Midbrain (tissue), 1 donor: ENCODE data around the gene CNOT10.
"Not testable (repeated sequence)": the region's sequence is repeated elsewhere in the genome, so short reads cannot be mapped to it uniquely, and the experiment has no call there.

Experiments
- DNase-seq: peaks from one replicate; lab custom pipeline; 2025; lab: John Stamatoyannopoulos, UW

CNOT10 gene

GRCh38 chr3:32684800-32685542 is at the start of gene CNOT10:
Gene CNOT10, plus strand, starts transcription at chr3:32685188. Its CDS starts 273 bp downstream, at chr3:32685461.
- DNase-seq = peak; percentile 96

GRCh38 chr3:32640939-32641338 is 44.0 kb upstream of the CNOT10 start:
- no peak for DNase-seq

GRCh38 chr3:32641356-32641755 is 43.6 kb upstream of the CNOT10 start:
- DNase-seq = no peak

- no peak for DNase-seq
Observed at GRCh38 chr3:32643354-32643753, 41.6 kb upstream of the CNOT10 start.

GRCh38 chr3:32643816-32644215 is 41.2 kb upstream of the CNOT10 start:
- no peak for DNase-seq

- no peak for DNase-seq
Observed at GRCh38 chr3:32644380-32644779, 40.6 kb upstream of the CNOT10 start.

- no peak for DNase-seq
Observed at GRCh38 chr3:32646761-32647160, 38.2 kb upstream of the CNOT10 start.

GRCh38 chr3:32652337-32653100 is 32.5 kb upstream of the CNOT10 start:
- not testable (repeated sequence) for DNase-seq

- no peak for DNase-seq
Observed at GRCh38 chr3:32655167-32655566, 29.8 kb upstream of the CNOT10 start.

- no peak for DNase-seq
Observed at GRCh38 chr3:32660634-32661033, 24.4 kb upstream of the CNOT10 start.

- DNase-seq = no peak
Observed at GRCh38 chr3:32662647-32663046, 22.3 kb upstream of the CNOT10 start.

- DNase-seq = peak; percentile 26
Observed at GRCh38 chr3:32664630-32665075, 20.3 kb upstream of the CNOT10 start.

- no peak for DNase-seq
Observed at GRCh38 chr3:32667072-32667582, 17.9 kb upstream of the CNOT10 start.

GRCh38 chr3:32669226-32669625 is 15.8 kb upstream of the CNOT10 start:
- not testable (repeated sequence) for DNase-seq

GRCh38 chr3:32673730-32674129 is 11.3 kb upstream of the CNOT10 start:
- DNase-seq = not testable (repeated sequence)

- DNase-seq = no peak
Observed at GRCh38 chr3:32675164-32675563, 9.8 kb upstream of the CNOT10 start.

GRCh38 chr3:32675650-32676049 is 9.3 kb upstream of the CNOT10 start:
- DNase-seq = no peak

- no peak for DNase-seq
Observed at GRCh38 chr3:32681811-32682210, 3.2 kb upstream of the CNOT10 start.

GRCh38 chr3:32684029-32684799 is 774 bp upstream of the CNOT10 start:
- DNase-seq = no peak

- peak; percentile 50 for DNase-seq
Observed at GRCh38 chr3:32685543-32686185, 676 bp downstream of the CNOT10 start.

- no peak for DNase-seq
Observed at GRCh38 chr3:32686713-32687112, 1.7 kb downstream of the CNOT10 start.

GRCh38 chr3:32691847-32692246 is 6.9 kb downstream of the CNOT10 start:
- DNase-seq = no peak
